ENCODE data around the gene MYOZ2. TPM values are rescaled to one million over a fixed set of nuclear protein-coding genes. Genes with fewer than 3 reads are reported as not detected.

Gene MYOZ2
- total and polyA plus RNA-seq, 2 of the 13 experiments (the other 11 are each of a cell fraction or from before 2014, with no cell fraction given): 0.03 TPM; not detected in 1

- no peak overlapping the region for H3K4me3 ChIP-seq (replicated peaks in 1 of 3; ENCODE audit: insufficient read depth in 1 of 3, low read depth in 2 of 3, low read length in 3 of 3)
- H3K27ac ChIP-seq (ENCODE audit: extremely low read length, insufficient read depth, low read length): no peak overlapping the region
- H3K27me3 ChIP-seq (ENCODE audit: control insufficient read depth in 1 of 2, insufficient read depth in 2 of 2, low read length in 2 of 2): no peaks in the 10 kb centered on the region
- H4K20me1 ChIP-seq (ENCODE audit: insufficient read depth, low read length): no peaks in the 10 kb centered on the region
- BruUV-seq (replicated peaks): no TSS peak
- no peaks in the 10 kb centered on the region for H3K79me2 ChIP-seq (ENCODE audit: insufficient read depth, low read length)
- CTCF ChIA-PET (ENCODE audit: low intra/inter-chr PET ratio, low total read pairs): no interaction called here
- no peaks in the 10 kb centered on the region for H3K9me3 ChIP-seq (ENCODE audit: low read length)
- no peak for DNase-seq (ENCODE audit: low spot score)
- ATAC-seq: no peak
- peaks cover 26% of the 10 kb centered on the region for H3K4me1 ChIP-seq (ENCODE audit: insufficient read depth, low read length)
- H3K36me3 ChIP-seq (replicated peaks in 1 of 2; ENCODE audit: control insufficient read depth in 1 of 2, insufficient read depth in 2 of 2, low read length in 2 of 2): no peaks in the 10 kb centered on the region
- intact Hi-C loops (cut with micrococcal nuclease; ENCODE audit: unreplicated experiment): loop anchor here (10.0 kb wide), 1 partner anchor 98 kb away; no protein-coding TSS in a partner anchor
- no peak overlapping the region for H2AFZ ChIP-seq (ENCODE audit: low read length)
- in situ Hi-C loops (cut with HindIII; ENCODE audit: extremely low pct_ligation_motif_present, low pct_unique_long_range_greater_than_20kb): no loop called here
- POLR2A ChIA-PET: no interaction called here
- H3K4me2 ChIP-seq (ENCODE audit: low read depth, low read length): no peak overlapping the region
- H3K9ac ChIP-seq (ENCODE audit: insufficient read depth, low read depth, low read length): no peak overlapping the region
- FAIRE-seq: no peak
- TF ChIP-seq ZNF687 (CRISPR knock-in tag; IDR thresholded peaks at IDR 0.05) (no peak), YEATS4 (CRISPR knock-in tag; IDR thresholded peaks at IDR 0.05; ENCODE audit: borderline replicate concordance) (no peak), RNF219 (CRISPR knock-in tag; IDR thresholded peaks at IDR 0.05) (no peak), CREM (IDR thresholded peaks at IDR 0.05) (no peak), CREM (CRISPR knock-in tag; IDR thresholded peaks at IDR 0.05) (no peak), GMEB2 (CRISPR knock-in tag; IDR thresholded peaks at IDR 0.05; ENCODE audit: low read depth) (no peak), NFE2 (CRISPR knock-in tag; IDR thresholded peaks at IDR 0.05) (no peak), FOXM1 (CRISPR knock-in tag; IDR thresholded peaks at IDR 0.05) (no peak), MAFK (conservative IDR thresholded peaks at IDR 0.05 in 1 of 2, IDR thresholded peaks at IDR 0.05 in 1 of 2; ENCODE audit: low read length in 2 of 2) (peak; percentile 98 to 99), IRF9 (CRISPR knock-in tag; IDR thresholded peaks at IDR 0.05; ENCODE audit: borderline replicate concordance) (no peak), ATAD3A (CRISPR knock-in tag; IDR thresholded peaks at IDR 0.05) (no peak)
These were observed 7.2 kb downstream of the MYOZ2 start for GRCh38 chr4:119142833-119143232.

Measured in HepG2 (cell line).